RWPE1 (cell line): Measurements from ENCODE around the gene DGCR6L.
A peak's percentile ranks its signal among the peaks of the same experiment; 100 is the strongest.
"Not testable (repeated sequence)": the region's sequence is repeated elsewhere in the genome, so short reads cannot be mapped to it uniquely, and the experiment has no call there.

ENCODE experiments used
- CTCF ChIA-PET: fragments of 350-600 bp; sonication (Branson Sonifier 250); formaldehyde crosslinking; extraction: SDS; loops from one replicate; lab custom pipeline; 2021; lab: Yijun Ruan, JAX
- POLR2A ChIA-PET: fragments of 400-600 bp; formaldehyde crosslinking; extraction: SDS; loops from one replicate; lab custom pipeline; 2020; ENCODE audit warnings: antibody characterized with exemption; ENCODE audit not compliant: low non-redundant PET; lab: Yijun Ruan, JAX
- DNase-seq: peaks from one replicate; pipeline ENCODE4 v3.0.0; 2012; ENCODE audit warnings: low spot score
- H3K27ac ChIP-seq: fragments of 450-650 bp; 2 replicates; pipeline ENCODE4 v1.5.1; 2017
- TF ChIP-seq, protein P1 (sequence below): fragments of 450-650 bp; conservative IDR thresholded peaks from 2 replicates; pipeline ENCODE4 v1.5.1; 2017; ENCODE audit warnings: low read depth, mild to moderate bottlenecking

DGCR6L gene

DNA sequence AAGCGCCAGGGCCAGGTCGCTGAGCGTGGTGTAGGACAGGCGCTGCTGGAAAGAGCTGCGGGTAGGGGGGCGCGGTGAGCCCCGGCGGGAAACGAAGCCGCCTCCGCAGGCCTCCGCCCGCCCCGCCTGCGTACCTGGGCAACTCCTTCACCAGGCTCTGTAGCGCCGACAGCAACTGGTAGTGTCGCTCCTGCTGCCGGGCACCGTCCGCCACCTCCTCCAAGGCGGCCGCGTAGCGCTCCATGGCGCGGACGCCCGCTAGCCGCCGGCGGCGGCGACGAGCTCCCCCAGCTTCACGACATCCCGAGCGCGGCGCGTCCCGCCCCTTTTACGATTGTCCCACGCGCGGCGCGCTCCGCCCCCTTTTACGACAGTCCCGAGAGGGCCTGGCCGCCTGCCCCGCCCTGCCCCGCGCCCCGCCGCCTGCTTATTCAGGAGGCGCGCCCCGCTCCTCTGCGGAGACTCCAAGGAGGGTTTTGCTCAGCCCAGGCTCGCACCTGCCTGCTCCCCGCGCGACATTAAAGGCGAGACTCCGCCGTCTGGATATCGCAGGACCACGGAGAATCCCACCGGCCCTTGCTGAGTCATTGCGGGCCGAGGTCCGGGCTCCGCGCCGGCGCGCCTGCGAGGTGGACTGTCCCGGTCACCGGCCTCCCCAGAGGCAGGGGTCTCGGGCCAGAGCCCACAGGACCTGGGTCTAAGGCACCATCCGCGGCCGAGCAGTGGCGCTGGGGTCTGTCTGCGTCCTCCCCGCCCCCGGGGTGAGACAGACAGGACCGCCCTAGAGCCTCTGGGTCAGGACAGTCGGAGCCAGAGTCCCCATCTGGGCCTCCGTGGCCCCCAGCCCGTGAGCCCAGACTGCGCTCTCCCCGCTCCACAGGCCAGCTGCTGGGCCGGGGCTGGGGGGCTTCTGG, at the start of gene DGCR6L:
TSS of gene DGCR6L (minus strand) at position 316 of the 914 bp plus-strand sequence. CDS start at position 244, 72 bp downstream.
- H3K27ac ChIP-seq: peak within 1 kb of the TSS; percentile 77
- ChIA-PET POLR2A (no interaction called here), CTCF (no interaction called here)
- DNase-seq: peak; percentile 88
- TF ChIP-seq, protein P1, sequence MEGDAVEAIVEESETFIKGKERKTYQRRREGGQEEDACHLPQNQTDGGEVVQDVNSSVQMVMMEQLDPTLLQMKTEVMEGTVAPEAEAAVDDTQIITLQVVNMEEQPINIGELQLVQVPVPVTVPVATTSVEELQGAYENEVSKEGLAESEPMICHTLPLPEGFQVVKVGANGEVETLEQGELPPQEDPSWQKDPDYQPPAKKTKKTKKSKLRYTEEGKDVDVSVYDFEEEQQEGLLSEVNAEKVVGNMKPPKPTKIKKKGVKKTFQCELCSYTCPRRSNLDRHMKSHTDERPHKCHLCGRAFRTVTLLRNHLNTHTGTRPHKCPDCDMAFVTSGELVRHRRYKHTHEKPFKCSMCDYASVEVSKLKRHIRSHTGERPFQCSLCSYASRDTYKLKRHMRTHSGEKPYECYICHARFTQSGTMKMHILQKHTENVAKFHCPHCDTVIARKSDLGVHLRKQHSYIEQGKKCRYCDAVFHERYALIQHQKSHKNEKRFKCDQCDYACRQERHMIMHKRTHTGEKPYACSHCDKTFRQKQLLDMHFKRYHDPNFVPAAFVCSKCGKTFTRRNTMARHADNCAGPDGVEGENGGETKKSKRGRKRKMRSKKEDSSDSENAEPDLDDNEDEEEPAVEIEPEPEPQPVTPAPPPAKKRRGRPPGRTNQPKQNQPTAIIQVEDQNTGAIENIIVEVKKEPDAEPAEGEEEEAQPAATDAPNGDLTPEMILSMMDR: no peak

DNA sequence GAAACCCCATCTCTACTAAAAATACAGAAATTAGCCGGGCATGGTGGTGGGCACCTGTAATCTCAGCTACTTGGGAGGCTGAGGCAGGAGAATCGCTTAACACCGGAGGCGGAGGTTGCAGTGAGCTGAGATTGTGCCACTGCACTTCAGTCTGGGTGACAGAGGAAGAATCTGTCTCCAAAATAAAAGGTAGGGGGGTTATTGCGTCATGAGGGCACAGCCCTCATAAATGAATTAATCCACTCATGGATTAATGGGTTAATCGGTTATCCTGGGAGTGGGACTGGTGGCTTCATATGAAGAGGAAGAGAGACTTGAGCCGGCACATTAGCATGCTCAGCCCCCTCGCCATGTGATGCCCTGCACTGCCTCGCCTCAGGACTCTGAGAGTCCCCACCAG, 49.0 kb upstream of the DGCR6L start:
- CTCF ChIA-PET: interaction anchor here (0.5 kb wide), 1 partner anchor 98 kb away, joined by 3 read pairs; no protein-coding TSS in a partner anchor
- H3K27ac ChIP-seq, DNase-seq, POLR2A ChIA-PET: not testable (repeated sequence)

DNA sequence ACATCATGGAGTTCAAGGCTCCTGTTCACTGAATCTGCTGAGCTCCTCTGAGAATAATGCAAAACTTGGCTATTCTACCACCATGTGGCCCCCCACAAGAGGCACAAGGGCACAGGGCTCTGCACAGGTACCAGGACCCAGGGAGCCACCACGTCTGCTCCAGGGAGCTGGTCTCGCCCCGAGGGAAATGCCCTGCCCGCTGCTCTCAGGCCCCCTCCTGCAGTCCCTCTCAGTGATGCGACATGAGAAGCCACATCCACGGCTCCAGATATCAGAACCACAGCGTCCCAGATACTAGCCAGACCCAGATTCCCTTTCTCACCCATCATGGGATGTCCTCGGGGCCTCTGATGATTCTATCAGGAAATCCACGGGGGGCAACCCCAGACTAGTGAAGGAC, 47.0 kb upstream of the DGCR6L start:
- DNase-seq, H3K27ac ChIP-seq, CTCF ChIA-PET, POLR2A ChIA-PET: not testable (repeated sequence)

DNA sequence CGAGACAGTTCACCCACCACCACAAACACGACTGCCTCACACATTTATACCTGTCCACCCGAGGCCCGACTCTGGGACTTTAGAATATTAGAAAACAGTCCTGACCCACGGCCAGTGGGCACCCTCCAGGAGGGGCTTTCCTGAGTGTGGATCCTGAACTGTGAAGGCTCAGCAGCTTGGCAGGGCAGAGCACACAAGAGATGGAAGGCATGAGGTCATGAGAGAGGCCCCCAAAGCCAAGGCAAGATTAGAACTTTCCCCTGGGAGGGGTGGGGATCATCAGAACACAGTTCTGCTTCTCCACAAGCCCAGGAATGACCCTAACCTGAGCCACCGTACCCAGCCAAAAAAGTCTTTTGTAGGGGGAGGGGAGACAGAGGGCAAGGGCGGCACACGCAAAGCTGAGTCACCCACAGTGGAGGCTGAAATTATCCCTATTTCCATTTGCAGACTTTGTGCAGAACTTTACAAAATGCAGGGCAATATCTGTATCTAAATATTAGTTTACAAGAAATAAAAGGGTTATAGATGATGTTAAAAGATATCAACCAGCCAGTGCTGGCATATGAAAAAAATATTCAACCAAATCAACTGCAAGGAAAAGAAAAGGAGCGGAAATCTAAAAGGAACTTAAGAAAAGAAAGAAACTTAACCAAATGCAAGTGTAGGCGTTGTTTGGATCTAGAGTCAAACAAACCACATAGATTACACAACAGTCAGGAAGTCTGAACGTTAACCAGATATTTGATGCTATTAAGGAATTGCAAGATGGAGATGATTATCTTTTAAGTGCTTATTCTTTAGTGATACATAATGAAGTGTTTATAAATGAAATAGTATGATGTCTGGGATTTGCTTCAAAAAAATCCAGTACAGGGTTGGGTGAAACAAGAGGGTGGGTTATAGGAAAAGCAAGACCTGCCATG, 44.7 kb upstream of the DGCR6L start:
- CTCF ChIA-PET, POLR2A ChIA-PET, DNase-seq, H3K27ac ChIP-seq: not testable (repeated sequence)

DNA sequence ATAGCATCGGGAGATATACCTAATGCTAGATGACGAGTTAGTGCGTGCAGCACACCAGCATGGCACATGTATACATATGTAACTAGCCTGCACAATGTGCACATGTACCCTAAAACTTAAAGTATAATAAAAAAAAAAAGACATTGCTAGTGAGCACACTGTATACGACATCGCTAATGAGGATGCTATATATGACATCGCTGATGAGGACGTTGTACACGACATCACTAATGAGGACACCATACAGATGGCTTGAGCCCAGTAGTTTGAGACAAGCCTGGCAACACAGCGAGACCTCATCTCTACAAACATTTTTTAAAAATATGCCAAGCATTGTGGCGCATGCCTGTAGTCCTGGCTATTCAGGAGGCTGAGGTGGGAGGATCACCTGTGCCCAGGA, 42.5 kb upstream of the DGCR6L start:
- H3K27ac ChIP-seq, DNase-seq, CTCF ChIA-PET, POLR2A ChIA-PET: not testable (repeated sequence)

DNA sequence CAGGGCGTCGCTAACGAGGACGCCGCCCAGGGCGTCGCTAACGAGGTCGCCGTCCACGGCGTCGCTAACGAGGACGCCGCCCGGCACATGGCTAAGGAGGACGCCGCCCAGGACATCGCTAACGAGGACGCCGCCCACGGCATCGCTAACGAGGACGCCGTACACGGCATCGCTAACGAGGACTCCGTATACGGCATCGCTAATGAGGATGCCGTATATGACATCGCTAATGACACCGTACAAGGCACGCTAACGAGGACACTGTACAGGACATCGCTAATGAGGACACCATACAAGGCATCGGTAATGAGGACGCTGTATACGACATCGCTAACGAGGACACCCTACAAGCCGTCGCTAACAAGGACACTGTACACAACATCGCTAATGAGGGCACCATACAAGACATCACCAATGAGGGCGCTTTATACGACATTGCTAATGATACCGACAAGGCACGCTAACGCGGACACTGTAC, 41.9 kb upstream of the DGCR6L start:
- H3K27ac ChIP-seq, POLR2A ChIA-PET, CTCF ChIA-PET, DNase-seq: not testable (repeated sequence)

DNA sequence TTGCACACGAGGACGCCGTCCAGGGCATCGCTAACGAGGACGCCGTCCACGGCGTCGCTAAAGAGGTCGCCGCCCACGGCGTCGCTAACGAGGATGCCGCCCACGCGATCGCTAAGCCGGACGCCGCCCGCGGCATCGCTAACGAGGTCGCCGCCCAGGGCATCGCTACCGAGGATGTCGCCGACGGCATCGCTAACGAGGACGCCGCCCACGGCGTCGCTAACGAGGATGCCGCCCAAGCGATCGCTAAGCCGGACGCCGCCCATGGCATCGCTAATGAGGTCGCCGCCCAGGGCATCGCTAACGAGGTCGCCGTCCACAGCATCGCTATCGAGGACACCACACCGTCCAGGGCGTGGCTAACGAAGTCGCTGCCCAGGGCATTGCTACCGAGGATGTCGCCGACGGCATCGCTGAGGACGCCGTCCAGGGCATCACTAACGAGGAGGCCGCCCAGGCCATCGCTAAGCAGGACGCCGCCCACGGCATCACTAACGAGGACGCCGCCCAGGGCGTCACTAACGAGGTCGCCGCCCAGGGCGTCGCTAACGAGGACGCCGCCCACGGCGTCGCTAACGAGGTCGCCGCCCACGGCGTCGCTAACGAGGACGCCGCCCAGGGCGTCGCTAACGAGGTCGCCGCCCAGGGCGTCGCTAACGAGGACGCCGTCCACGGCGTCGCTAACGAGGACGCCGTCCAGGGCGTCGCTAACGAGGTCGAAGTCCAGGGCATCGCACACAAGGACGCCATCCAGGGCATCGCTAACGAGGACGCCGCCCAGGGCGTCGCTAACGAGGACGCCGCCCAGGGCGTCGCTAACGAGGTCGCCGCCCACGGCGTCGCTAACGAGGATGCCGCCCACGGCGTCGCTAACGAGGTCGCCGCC, 41.2 kb upstream of the DGCR6L start:
- DNase-seq, POLR2A ChIA-PET, CTCF ChIA-PET, H3K27ac ChIP-seq: not testable (repeated sequence)

DNA sequence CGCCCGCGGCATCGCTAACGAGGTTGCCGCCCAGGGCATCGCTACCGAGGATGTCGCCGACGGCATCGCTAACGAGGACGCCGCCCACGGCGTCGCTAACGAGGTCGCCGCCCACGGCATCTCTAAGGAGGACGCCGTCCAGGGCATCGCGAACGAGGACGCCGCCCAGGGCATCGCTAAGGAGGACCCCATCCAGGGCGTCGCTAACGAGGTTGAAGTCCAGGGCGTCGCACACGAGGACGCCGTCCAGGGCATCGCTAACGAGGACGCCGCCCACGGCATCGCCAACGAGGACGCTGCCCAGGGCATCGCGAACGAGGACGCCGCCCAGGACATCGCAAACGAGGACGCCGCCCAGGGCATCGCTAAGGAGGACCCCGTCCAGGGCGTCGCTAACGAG, 40.4 kb upstream of the DGCR6L start:
- CTCF ChIA-PET, DNase-seq, POLR2A ChIA-PET: not testable (repeated sequence)

DNA sequence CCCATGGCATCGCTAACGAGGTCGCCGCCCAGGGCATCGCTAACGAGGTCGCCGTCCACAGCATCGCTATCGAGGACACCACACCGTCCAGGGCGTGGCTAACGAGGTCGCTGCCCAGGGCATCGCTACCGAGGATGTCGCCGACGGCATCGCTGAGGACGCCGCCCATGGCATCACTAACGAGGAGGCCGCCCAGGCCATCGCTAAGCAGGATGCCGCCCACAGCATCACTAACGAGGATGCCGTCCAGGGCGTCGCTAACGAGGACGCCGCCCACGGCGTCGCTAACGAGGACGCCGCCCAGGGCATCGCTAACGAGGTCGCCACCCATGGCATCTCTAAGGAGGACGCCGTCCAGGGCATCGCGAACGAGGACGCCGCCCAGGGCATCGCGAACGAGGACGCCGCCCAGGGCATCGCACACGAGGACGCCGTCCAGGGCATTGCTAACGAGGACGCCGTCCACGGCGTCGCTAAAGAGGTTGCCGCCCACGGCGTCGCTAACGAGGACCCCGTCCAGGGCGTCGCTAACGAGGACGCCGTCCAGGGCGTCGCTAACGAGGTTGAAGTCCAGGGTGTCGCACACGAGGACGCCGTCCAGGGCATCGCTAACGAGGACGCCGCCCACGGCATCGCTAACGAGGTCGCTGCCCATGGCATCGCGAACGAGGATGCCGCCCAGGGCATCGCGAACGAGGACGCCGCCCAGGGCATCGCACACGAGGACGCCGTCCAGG, 38.8 kb upstream of the DGCR6L start:
- H3K27ac ChIP-seq, POLR2A ChIA-PET, CTCF ChIA-PET, DNase-seq: not testable (repeated sequence)

More for the DNA sequence above, 40.4 kb upstream of the DGCR6L start:
- H3K27ac ChIP-seq: not testable (repeated sequence)

DNA sequence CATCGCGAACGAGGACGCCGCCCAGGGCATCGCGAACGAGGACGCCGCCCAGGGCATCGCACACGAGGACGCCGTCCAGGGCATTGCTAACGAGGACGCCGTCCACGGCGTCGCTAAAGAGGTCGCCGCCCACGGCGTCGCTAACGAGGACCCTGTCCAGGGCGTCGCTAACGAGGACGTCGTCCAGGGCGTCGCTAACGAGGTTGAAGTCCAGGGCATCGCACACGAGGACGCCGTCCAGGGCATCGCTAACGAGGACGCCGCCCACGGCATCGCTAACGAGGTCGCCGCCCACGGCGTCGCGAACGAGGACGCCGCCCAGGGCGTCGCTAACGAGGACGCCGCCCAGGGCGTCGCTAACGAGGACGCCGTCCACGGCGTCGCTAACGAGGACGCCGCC, 38.1 kb upstream of the DGCR6L start:
- POLR2A ChIA-PET, H3K27ac ChIP-seq, DNase-seq, CTCF ChIA-PET: not testable (repeated sequence)

DNA sequence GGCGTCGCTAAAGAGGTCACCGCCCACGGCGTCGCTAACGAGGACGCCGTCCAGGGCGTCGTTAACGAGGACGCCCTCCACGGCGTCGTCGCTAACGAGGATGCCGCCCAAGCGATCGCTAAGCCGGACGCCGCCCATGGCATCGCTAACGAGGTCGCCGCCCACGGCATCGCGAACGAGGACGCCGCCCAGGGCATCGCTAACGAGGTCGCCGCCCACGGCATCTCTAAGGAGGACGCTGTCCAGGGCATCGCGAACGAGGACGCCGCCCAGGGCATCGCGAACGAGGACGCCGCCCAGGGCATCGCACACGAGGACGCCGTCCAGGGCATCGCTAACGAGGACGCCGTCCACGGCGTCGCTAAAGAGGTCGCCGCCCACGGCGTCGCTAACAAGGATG, 37.0 kb upstream of the DGCR6L start:
- DNase-seq, POLR2A ChIA-PET, H3K27ac ChIP-seq, CTCF ChIA-PET: not testable (repeated sequence)

DNA sequence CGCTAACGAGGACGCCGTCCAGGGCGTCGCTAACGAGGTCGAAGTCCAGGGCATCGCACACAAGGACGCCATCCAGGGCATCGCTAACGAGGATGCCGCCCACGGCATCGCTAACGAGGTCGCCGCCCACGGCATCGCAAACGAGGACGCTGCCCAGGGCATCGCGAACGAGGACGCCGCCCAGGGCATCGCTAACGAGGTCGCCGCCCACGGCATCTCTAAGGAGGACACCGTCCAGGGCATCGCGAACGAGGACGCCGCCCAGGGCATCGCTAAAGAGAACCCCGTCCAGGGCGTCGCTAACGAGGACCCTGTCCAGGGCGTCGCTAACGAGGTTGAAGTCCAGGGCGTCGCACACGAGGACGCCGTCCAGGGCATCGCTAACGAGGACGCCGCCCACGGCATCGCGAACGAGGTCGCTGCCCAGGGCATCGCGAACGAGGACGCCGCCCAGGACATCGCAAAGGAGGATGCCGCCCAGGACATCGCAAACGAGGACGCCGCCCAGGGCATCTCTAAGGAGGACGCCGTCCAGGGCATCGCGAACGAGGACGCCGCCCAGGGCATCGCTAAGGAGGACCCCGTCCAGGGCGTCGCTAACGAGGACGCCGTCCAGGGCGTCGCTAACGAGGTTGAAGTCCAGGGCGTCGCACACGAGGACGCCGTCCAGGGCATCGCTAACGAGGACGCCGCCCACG, 36.2 kb upstream of the DGCR6L start:
- DNase-seq, H3K27ac ChIP-seq, POLR2A ChIA-PET, CTCF ChIA-PET: not testable (repeated sequence)
